ENCODE measurements around the gene RBMS2. TPM values are rescaled to one million over a fixed set of nuclear protein-coding genes. Genes with fewer than 3 reads are reported as not detected.

The RBMS2 gene
- total and polyA plus RNA-seq, 10 of the 15 experiments (the other 5 are each of a cell fraction or from before 2014, with no cell fraction given) = 0.56 to 7.1 (median 2.4) TPM

GRCh38 chr12:56637621-56638020, 116.0 kb downstream of the RBMS2 start:
- POLR2A ChIA-PET = interaction anchor here (4.7 kb wide), 1 partner anchor 88 kb away, joined by 26 read pairs; the partner anchor contains the start of gene NACA
- TF ChIP-seq ZNF24 (IDR thresholded peaks at IDR 0.05) (no peak), JUNB (IDR thresholded peaks at IDR 0.05) (no peak), YY1 (IDR thresholded peaks at IDR 0.05; ENCODE audit: low read depth, low read length) (no peak), SREBF1 (IDR thresholded peaks at IDR 0.05; ENCODE audit: low read length) (no peak), RBBP5 (conservative IDR thresholded peaks at IDR 0.05) (no peak), POLR2AphosphoS2 (IDR thresholded peaks at IDR 0.05; ENCODE audit: low read depth, low read length) (no peak), SMAD1 (IDR thresholded peaks at IDR 0.05; ENCODE audit: low read depth, partially characterized antibody) (no peak), STAT3 (IDR thresholded peaks at IDR 0.05; ENCODE audit: low read depth, low read length) (no peak), MTA2 (IDR thresholded peaks at IDR 0.05; ENCODE audit: low read depth) (no peak), SMARCA5 (IDR thresholded peaks at IDR 0.05) (no peak), EP300 (IDR thresholded peaks at IDR 0.05; ENCODE audit: borderline replicate concordance in 1 of 2, control insufficient read depth in 1 of 2, low read depth in 2 of 2, low read length in 2 of 2) (no peak), SP1 (IDR thresholded peaks at IDR 0.05; ENCODE audit: low read depth, low read length) (no peak)
- H3K79me2 ChIP-seq (ENCODE audit: control insufficient read depth, insufficient read depth, low read length) = peaks cover 55% of the 10 kb centered on the region
- no peak overlapping the region for H2AFZ ChIP-seq (ENCODE audit: control insufficient read depth, low read depth, low read length)
- BruUV-seq (replicated peaks) = no TSS peak
- H3K4me2 ChIP-seq (ENCODE audit: control insufficient read depth, insufficient read depth) = no peak overlapping the region; the same call in 1 of the 2 replicates
- intact Hi-C loops (cut with micrococcal nuclease; ENCODE audit: unreplicated experiment) = loop anchor here (2.0 to 5.0 kb wide), 4 partner anchors 51 to 450 kb away; partner anchors contain the start of genes NAB2, NACA and PTGES3
- WGBS (ENCODE audit: insufficient coverage, insufficient replicate concordance, low lambda C conversion rate, missing lambda C conversion rate) = 27% methylated on average over 2 of the region's 2 CpGs
- H3K27ac ChIP-seq (ENCODE audit: control insufficient read depth, insufficient read depth) = no peak overlapping the region
- H3K4me1 ChIP-seq (ENCODE audit: control insufficient read depth, insufficient read depth, low read length) = peaks cover 14% of the 10 kb centered on the region
- no peak for FAIRE-seq
- in situ Hi-C loops (cut with MboI) = loop anchor here (10.0 kb wide), 1 partner anchor 447 kb away; the partner anchor contains the start of gene NAB2
- no peak for DNase-seq (ENCODE audit: low read depth, low spot score)
- RAD21 ChIA-PET (ENCODE audit: unreplicated experiment) = interaction anchor here (2.4 kb wide), 1 partner anchor 10 kb away, joined by 28 read pairs; no protein-coding TSS in a partner anchor
- no peak overlapping the region for H3K9ac ChIP-seq (ENCODE audit: control insufficient read depth, insufficient read depth, low read length)
- H3K36me3 ChIP-seq (ENCODE audit: control insufficient read depth in 2 of 2, insufficient read depth in 2 of 2, low read length in 1 of 2) = peaks cover 12 to 27% of the 10 kb centered on the region in 2 experiments
- ATAC-seq = no peak
- H3K27me3 ChIP-seq (replicated peaks in 1 of 2; ENCODE audit: control insufficient read depth in 2 of 2, insufficient read depth in 2 of 2, low read length in 1 of 2) = no peaks in the 10 kb centered on the region
- H3K9me3 ChIP-seq (replicated peaks; ENCODE audit: control insufficient read depth, insufficient read depth, low read length) = no peaks in the 10 kb centered on the region
- SMC1A ChIA-PET (ENCODE audit: uncharacterized antibody, unreplicated experiment) = interaction anchor here (1.6 kb wide), 1 partner anchor 21 kb away, joined by 5 read pairs; no protein-coding TSS in a partner anchor
- no peaks in the 10 kb centered on the region for H4K20me1 ChIP-seq (ENCODE audit: control insufficient read depth, insufficient read depth)
- H3K4me3 ChIP-seq = no peak overlapping the region
- CTCF ChIA-PET = interaction anchor here (1.2 to 6.1 kb wide), 3 partner anchors 21 to 124 kb away, joined by 3 to 73 read pairs (median 15); no protein-coding TSS in a partner anchor
